GM12874 (cell line): Measurements from ENCODE around the gene ISOC2.

Experiments used
- TF ChIP-seq, protein P1 (sequence below): IDR thresholded peaks from 2 replicates; pipeline ENCODE4 v1.5.1; 2011; ENCODE audit warnings: low read depth, mild to moderate bottlenecking, control low read depth, low read length, moderate library complexity; ENCODE audit not compliant: insufficient read depth

ISOC2 gene

DNA sequence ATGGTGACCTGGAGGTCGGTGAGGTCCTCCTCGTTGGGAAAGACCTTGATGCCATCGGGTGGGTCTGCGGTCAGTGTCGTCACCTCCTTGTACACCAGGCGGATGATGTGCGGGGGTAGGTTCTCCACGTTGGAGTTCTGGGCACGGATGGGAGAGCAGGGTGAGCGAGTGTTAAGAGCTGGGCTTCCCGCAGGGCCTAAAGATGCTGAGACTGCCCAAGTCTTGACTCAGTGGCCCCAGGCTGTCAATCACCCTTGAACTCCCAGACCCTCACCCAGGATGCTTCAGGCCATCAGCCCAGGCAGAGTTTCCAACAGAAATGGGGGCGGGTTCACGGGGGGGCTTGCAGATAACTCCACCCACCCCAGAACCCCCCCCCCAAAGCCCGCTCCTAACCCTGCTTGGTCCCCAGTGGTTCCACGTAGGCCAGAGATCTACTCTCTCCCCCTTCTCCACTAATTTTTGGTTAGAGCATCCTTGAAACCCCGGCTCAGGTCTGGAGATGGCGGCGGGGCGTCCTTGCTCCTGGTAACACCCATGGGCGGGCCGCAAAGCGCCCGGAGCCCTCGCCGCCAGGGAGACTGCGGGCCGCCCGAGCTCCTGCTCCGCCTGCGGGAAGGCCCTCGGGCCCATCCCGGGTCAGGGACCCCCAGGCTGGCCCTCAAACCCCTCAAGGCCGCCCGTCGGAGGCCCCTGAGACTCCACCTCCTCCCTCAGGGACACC, 54.5 kb downstream of the ISOC2 start:
- TF ChIP-seq, protein P1, sequence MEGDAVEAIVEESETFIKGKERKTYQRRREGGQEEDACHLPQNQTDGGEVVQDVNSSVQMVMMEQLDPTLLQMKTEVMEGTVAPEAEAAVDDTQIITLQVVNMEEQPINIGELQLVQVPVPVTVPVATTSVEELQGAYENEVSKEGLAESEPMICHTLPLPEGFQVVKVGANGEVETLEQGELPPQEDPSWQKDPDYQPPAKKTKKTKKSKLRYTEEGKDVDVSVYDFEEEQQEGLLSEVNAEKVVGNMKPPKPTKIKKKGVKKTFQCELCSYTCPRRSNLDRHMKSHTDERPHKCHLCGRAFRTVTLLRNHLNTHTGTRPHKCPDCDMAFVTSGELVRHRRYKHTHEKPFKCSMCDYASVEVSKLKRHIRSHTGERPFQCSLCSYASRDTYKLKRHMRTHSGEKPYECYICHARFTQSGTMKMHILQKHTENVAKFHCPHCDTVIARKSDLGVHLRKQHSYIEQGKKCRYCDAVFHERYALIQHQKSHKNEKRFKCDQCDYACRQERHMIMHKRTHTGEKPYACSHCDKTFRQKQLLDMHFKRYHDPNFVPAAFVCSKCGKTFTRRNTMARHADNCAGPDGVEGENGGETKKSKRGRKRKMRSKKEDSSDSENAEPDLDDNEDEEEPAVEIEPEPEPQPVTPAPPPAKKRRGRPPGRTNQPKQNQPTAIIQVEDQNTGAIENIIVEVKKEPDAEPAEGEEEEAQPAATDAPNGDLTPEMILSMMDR = no peak

DNA sequence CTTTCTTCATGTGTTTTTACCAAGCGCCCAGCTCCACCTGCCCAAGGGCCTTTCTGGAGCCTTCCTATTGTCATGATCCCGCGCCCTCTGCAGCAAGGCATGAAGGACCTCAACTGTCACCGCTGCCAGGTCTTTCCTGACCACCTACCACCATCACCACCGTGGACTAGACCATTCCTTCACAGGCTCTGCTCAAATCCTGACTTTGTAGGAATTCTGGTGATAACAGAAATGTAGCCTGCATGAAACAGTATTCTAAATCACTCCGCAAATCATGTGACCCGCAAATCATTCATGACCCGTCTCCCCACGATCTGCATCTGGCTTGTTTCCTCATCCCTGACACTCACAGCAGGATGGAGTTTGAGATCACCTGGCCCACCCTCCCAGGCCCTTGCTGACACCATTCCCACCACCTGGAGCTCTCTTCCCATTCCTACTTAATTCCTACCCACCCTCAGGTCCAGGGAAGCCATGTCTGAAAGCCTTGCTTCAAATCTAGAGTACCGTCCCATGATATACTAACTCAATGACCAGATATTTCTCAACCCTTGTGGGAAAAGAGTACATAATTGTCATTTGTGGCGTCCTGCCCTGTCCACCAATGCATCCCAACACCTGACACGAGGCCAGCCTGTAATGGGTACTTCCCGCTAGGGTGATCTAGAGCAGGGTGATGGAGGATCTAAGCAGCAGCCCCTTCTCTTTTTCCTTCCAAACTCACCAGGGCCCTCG, 55.2 kb downstream of the ISOC2 start:
- TF ChIP-seq, protein P1 = no peak

DNA sequence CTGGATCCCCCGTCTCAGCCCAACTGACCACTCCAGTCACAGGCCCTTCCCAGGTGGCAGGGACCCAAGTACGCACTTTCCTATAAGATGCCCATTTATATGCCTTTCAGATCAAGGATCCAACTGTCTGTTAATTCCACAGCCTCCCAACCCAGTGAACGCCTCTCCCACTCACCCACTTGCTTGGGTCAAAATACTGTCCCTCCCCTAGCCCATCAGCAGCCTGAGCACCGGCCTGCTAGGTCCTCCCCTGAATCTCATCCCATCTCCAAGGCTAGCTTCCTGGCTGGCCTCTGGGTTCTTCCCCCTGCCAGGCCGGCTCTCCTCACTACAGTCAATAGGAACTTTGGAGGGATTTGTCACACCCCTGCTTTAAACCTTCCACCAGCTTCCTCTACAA, 55.8 kb downstream of the ISOC2 start:
- TF ChIP-seq, protein P1 = no peak
